ENCODE data around the gene CLIC4.
"Not testable (repeated sequence)": the region's sequence is repeated elsewhere in the genome, so short reads cannot be mapped to it uniquely, and the experiment has no call there.

Gene CLIC4

GRCh38 chr1:24744911-24745710 lies at the start of gene CLIC4:
Gene CLIC4, plus strand, starts transcription at chr1:24745447. Its CDS starts 107 bp downstream, at chr1:24745554.
- peak; percentile 99 for DNase-seq (ENCODE audit: low spot score)

GRCh38 chr1:24696041-24696755 lies 49.0 kb upstream of the CLIC4 start:
- DNase-seq (ENCODE audit: low spot score) = no peak

DNA sequence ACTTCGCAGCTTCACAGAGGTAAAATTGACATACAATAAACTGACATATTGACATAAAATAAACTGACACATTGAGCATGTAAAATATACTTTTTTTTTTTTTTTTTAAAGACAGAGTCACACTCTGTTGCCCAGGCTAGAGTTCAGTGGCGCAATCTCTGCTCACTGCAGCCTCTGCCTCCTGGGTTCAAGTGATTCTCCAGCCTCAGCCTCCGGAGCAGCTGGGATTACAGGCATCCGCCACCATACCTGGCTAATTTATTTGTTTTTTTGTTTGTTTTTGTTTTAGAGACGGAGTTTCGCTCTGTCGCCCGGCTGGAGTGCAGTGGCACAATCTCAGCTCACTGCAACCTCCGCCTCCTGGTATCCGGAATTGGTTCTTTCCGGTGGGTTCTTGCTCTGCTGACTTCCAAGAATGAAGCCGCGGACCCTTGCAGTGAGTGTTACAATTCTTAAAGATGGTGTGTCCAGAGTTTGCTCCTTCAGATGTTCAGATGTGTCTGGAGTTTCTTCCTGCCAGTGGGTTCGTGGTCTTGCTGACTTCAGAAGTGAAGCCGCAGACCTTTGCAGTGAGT lies 48.4 kb upstream of the CLIC4 start:
- DNase-seq (ENCODE audit: low spot score) = no peak

DNA sequence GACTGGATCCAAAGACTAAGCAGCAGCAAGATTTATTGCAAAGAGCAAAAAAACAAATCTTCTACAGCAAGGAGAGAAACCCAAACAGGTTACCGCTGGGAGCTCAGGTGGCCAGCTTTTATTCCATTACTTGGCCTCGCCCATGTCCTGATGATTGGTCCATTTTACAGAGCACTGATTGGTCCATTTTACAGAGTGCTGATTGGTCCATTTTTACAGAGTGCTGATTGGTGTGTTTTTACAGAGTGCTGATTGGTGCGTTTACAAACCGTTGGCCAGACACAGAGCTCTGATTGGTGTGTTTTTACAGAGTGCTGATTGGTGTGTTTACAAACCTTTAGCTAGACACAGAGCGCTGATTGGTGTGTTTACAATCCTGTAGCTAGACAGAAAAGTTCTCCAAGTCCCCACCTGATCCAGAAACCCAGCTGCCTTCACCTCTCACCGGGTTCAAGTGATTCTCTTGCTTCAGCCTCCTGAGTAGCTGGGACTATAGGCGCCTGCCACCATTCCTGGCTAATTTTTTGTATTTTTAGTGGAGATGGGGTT lies 47.7 kb upstream of the CLIC4 start:
- not testable (repeated sequence) for DNase-seq (ENCODE audit: low spot score)

DNA sequence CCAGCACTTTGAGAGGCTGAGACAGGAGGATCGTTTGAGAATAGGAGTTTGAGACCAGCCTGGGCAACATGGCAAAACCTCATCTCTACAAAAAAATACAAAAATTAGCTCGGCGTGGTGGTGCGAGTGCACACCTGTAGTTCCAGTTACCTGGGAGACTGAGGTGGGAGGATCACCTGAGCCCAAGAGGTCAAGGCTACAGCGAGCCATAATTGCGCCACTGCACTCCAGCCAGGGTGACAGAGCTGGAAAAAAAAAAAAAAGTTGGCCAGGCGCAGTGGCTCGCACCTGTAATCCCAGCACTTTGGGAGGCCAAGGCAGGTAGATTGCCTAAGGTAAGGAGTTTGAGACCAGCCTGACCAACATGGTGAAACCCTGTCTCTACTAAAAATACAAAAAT lies 46.9 kb upstream of the CLIC4 start:
- DNase-seq (ENCODE audit: low spot score) = not testable (repeated sequence)

DNA sequence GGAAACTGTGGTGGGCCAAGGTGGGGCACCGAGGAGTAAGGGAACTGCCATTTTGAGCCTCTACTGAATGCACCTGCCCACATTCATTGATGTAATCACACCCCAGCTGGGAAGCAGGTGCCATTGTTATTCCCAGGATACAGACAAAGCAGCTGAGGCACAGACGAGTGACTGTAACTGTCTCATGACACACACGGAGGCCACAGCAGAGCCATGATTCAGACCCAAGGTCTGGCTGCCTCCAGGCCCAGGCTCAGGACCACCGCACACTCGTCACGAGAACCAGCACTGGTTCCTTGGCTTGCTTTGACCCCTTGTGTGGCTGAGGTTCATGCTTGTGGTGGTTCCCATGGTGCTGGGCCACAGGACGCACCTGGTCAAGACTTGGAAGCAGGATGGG lies 45.6 kb upstream of the CLIC4 start:
- DNase-seq (ENCODE audit: low spot score) = peak; percentile 58

GRCh38 chr1:24702511-24703293 lies 42.5 kb upstream of the CLIC4 start:
- peak; percentile 87 for DNase-seq (ENCODE audit: low spot score)

DNA sequence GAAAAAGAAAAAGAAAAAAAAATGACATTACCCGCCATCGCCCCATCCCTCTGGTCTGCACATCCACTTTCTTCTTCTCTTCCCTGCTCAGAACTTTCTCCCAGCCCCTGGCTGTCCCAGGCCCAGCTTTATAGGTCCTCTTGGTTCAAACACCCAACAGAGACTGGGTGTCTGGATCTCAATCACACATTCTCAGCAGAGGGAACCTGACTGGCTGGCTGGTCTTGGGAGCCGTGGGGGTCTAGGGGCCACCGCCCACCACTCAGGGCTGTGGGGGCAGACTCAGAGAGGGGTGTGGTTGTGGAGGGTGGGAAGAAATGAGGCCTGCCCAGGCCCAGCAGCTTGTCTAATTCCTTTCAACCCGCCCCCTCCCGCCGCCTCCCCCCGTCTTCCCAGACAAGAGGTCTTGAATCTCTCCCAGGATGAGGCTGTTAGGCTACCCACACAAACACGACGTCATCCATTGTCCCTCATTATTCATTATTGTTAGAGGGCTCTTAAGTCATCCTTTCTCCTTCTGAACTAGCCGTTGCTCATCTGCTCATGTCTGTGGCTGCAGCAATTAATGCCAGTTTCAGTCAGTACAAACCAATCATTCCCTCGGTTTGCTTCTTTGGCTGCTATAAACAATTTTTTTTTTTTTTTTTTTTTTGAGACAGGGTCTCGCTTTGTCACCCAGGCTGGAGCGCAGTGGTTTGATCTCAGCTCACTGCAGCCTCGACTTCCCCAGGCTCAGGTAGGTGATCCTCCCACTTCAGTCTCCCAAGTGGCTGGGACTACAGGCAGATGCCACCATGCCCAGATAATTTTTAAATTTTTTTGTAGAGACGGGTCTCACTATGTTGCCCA lies 40.6 kb upstream of the CLIC4 start:
- peak; percentile 95 for DNase-seq (ENCODE audit: low spot score)

GRCh38 chr1:24705260-24706073 lies 39.8 kb upstream of the CLIC4 start:
- DNase-seq (ENCODE audit: low spot score) = peak; percentile 87

- not testable (repeated sequence) for DNase-seq (ENCODE audit: low spot score)
Observed at GRCh38 chr1:24706074-24706389, 39.2 kb upstream of the CLIC4 start.

DNA sequence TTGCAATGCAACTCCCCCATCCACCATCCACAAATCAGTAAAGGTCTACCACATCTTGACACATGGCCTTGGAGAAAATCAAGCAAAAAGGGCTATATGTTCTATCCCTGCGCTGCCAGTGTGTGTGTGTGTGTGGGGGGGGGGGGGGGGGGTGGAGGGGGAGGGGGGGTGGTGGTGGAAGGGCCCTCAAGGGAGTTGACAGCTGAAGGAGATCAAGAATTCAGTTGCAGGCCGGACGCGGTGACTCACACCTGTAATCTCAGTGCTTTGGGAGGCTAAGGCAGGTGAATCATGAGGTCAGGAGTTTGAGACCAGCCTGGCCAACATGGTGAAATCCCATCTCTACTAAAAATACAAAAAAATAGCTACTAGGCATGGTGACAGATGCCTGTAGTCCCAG lies 37.6 kb upstream of the CLIC4 start:
- DNase-seq (ENCODE audit: low spot score) = peak; percentile 72

- no peak for DNase-seq (ENCODE audit: low spot score)
Observed at GRCh38 chr1:24708938-24709337, 36.3 kb upstream of the CLIC4 start.

DNA sequence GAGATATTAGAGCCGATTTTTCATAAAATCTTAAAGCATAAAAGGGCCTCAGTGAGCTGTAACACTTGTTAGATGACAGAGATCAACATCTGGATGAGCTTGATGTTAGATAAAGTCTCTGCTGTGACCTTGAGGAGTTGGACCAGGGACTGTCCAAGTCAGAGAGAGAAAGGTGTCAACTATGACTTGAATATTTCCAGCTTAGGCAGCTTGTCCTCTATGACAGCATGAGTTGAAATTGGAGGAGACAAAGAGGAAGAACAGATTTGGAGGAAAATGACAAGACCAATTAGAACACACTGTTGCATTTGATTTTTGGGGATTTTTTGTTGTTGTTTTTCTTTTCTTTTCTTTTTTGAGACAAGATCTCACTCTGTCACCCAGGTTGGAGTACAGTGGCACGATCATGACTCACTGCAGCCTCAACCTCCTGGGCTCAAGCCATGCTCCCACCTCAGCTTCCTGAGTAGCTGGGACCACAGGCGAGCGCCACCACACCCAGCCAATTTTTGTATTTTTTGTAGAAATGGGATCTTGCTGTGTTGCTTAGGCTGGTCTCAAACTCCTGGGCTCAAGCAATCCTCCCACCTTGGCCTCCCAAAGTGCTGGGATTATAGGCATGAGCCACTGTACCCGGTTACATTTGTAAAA lies 35.3 kb upstream of the CLIC4 start:
- no peak for DNase-seq (ENCODE audit: low spot score)

GRCh38 chr1:24711329-24711728 lies 33.9 kb upstream of the CLIC4 start:
- no peak for DNase-seq (ENCODE audit: low spot score)

- DNase-seq (ENCODE audit: low spot score) = peak; percentile 89
Observed at GRCh38 chr1:24713176-24713575, 32.1 kb upstream of the CLIC4 start.

GRCh38 chr1:24713736-24714135 lies 31.5 kb upstream of the CLIC4 start:
- DNase-seq (ENCODE audit: low spot score) = no peak

DNA sequence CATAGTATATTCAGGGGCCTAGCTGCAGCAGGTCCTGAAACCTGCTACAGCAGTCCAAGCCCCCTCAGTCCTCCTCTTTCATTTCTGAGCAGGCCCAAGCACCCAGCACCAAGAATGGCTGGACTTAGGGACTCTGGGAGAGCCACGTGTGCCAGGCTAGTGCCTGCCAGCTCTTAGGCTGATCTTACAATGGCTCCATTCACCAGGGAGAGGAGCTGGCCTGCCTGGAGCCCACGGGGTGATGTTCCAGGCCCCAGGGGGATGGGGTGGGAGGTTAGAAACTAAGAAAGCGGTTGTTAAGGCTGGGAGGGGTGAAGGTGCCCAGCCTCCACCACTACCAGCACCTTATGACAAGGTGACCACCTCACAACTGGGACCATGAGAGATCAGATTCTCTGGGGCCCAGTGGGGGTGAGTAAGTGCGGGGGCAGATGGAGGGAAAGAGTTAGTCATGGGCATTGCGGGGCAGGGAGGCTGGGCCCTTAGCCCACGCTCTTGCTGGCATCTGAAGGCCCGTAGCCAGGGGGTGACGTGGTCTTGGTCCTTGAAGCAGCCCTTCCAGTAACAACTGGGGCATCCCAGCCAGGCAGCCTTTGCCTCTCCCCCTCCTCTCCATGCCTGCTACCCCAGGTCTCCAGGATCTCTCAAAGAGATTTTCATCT lies 30.3 kb upstream of the CLIC4 start:
- peak; percentile 32 for DNase-seq (ENCODE audit: low spot score)

DNA sequence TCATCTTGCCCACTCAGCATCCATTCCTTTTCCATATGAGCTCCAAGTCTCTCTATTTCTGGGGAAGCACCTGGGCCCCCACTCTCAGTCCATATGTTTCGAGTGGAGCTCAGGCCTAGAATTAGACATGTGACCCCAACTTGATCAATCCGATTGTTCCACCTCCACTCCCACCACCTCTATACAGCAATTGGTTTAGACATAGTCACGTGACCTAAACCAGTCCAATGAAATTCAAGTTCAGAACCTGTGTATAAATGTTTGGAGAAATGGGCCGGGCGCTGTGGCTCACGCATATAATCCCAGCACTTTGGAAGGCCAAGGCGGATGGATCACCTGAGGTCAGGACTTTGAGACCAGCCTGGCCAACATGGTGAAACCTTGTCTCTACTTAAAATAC lies 29.6 kb upstream of the CLIC4 start:
- no peak for DNase-seq (ENCODE audit: low spot score)

Measured in kidney tubule cell (primary cell).